Measurements from ENCODE around the gene C17orf113. TPM values are rescaled to one million over a fixed set of nuclear protein-coding genes. Genes with fewer than 3 reads are reported as not detected.

Gene C17orf113
- total and polyA plus RNA-seq, 2 of the 13 experiments (the other 11 are each of a cell fraction or from before 2014, with no cell fraction given), result 0.87 to 1.1 TPM

- TF ChIP-seq TRIM24 (CRISPR knock-in tag; IDR thresholded peaks at IDR 0.05), result no peak
- TF ChIP-seq HBP1 (CRISPR knock-in tag; IDR thresholded peaks at IDR 0.05; ENCODE audit: low read depth), result peak; percentile 27; the same call in 1 of the 2 replicates
- peak; percentile 98 for TF ChIP-seq ZSCAN22 (CRISPR knock-in tag; IDR thresholded peaks at IDR 0.05)
- TF ChIP-seq ZFP62 (CRISPR knock-in tag; IDR thresholded peaks at IDR 0.05), result no peak
- TF ChIP-seq ZNF784 (CRISPR knock-in tag; IDR thresholded peaks at IDR 0.05; ENCODE audit: borderline replicate concordance), result no peak
- no peak for TF ChIP-seq NFAT5 (CRISPR knock-in tag; IDR thresholded peaks at IDR 0.05)
- TF ChIP-seq, protein P1, sequence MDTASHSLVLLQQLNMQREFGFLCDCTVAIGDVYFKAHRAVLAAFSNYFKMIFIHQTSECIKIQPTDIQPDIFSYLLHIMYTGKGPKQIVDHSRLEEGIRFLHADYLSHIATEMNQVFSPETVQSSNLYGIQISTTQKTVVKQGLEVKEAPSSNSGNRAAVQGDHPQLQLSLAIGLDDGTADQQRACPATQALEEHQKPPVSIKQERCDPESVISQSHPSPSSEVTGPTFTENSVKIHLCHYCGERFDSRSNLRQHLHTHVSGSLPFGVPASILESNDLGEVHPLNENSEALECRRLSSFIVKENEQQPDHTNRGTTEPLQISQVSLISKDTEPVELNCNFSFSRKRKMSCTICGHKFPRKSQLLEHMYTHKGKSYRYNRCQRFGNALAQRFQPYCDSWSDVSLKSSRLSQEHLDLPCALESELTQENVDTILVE (CRISPR knock-in tag; IDR thresholded peaks at IDR 0.05), result peak; percentile 79
- TF ChIP-seq, protein P2, sequence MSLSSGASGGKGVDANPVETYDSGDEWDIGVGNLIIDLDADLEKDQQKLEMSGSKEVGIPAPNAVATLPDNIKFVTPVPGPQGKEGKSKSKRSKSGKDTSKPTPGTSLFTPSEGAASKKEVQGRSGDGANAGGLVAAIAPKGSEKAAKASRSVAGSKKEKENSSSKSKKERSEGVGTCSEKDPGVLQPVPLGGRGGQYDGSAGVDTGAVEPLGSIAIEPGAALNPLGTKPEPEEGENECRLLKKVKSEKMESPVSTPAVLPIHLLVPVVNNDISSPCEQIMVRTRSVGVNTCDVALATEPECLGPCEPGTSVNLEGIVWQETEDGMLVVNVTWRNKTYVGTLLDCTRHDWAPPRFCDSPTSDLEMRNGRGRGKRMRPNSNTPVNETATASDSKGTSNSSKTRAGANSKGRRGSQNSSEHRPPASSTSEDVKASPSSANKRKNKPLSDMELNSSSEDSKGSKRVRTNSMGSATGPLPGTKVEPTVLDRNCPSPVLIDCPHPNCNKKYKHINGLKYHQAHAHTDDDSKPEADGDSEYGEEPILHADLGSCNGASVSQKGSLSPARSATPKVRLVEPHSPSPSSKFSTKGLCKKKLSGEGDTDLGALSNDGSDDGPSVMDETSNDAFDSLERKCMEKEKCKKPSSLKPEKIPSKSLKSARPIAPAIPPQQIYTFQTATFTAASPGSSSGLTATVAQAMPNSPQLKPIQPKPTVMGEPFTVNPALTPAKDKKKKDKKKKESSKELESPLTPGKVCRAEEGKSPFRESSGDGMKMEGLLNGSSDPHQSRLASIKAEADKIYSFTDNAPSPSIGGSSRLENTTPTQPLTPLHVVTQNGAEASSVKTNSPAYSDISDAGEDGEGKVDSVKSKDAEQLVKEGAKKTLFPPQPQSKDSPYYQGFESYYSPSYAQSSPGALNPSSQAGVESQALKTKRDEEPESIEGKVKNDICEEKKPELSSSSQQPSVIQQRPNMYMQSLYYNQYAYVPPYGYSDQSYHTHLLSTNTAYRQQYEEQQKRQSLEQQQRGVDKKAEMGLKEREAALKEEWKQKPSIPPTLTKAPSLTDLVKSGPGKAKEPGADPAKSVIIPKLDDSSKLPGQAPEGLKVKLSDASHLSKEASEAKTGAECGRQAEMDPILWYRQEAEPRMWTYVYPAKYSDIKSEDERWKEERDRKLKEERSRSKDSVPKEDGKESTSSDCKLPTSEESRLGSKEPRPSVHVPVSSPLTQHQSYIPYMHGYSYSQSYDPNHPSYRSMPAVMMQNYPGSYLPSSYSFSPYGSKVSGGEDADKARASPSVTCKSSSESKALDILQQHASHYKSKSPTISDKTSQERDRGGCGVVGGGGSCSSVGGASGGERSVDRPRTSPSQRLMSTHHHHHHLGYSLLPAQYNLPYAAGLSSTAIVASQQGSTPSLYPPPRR (CRISPR knock-in tag; IDR thresholded peaks at IDR 0.05; ENCODE audit: borderline replicate concordance), result no peak
- TF ChIP-seq BORCS8-MEF2B (CRISPR knock-in tag; IDR thresholded peaks at IDR 0.05), result peak; percentile 87
- TF ChIP-seq ZNF607 (CRISPR knock-in tag; IDR thresholded peaks at IDR 0.05; ENCODE audit: borderline replicate concordance), result no peak
- no peak for TF ChIP-seq IKZF1 (IDR thresholded peaks at IDR 0.05)
- no peak for TF ChIP-seq ZBTB3 (CRISPR knock-in tag; IDR thresholded peaks at IDR 0.05; ENCODE audit: borderline replicate concordance, low read depth)
- peak; percentile 76; the same call in 1 of the 2 replicates for TF ChIP-seq YEATS2 (CRISPR knock-in tag; IDR thresholded peaks at IDR 0.05; ENCODE audit: borderline replicate concordance)
- TF ChIP-seq SYNCRIP (IDR thresholded peaks at IDR 0.05; ENCODE audit: insufficient read depth, low read depth, low read length), result no peak
- no peak for TF ChIP-seq ZNF746 (CRISPR knock-in tag; IDR thresholded peaks at IDR 0.05)
Measured at GRCh38 chr17:42027961-42028790, 22.2 kb downstream of the C17orf113 start (continued).

All from HepG2 (cell line).